PC-9 (cell line): Measurements from ENCODE around the gene RAB15. TPM values are rescaled to one million over a fixed set of nuclear protein-coding genes. Genes with fewer than 3 reads are reported as not detected.
"Not testable (repeated sequence)": the region's sequence is repeated elsewhere in the genome, so short reads cannot be mapped to it uniquely, and the experiment has no call there.

Source experiments
- BruUV-seq: library from RNA; stranded (reverse); fragments of 400-500 nt; replicated peaks from 2 replicates; lab custom pipeline; 2021; lab: Mats Ljungman, UMichigan
- CTCF ChIA-PET: fragments of 300-600 bp; sonication (Branson Sonifier 250); formaldehyde crosslinking; loops from one replicate; lab custom pipeline; 2022; ENCODE audit warnings: antibody characterized with exemption; lab: Charles Lee
- POLR2A ChIA-PET: fragments of 300-600 bp; sonication (Branson Sonifier 250); formaldehyde crosslinking; loops from one replicate; lab custom pipeline; 2022; ENCODE audit warnings: antibody characterized with exemption; ENCODE audit not compliant: unreplicated experiment; lab: Charles Lee
- DNase-seq, 2 experiments: peaks; one replicate each; pipeline versions ENCODE4 v3.0.0 to v3.0.0-alpha.2; 2015 to 2022; ENCODE audit warnings: mixed read lengths in 1 of 2
- H2AFZ ChIP-seq: fragments of 200-600 bp; sonication (generic); 2 replicates; pipeline ENCODE4 v1.8.1; 2017; ENCODE audit warnings: antibody characterized with exemption
- H3F3A ChIP-seq: fragments of 200-600 bp; sonication (generic); 2 replicates; pipeline ENCODE4 v1.8.1; 2017; ENCODE audit warnings: antibody characterized with exemption, mild to moderate bottlenecking, low read depth; ENCODE audit not compliant: insufficient read depth
- H3K27ac ChIP-seq: fragments of 200-600 bp; sonication (generic); 2 replicates; pipeline ENCODE4 v1.6.1; 2016; ENCODE audit warnings: mixed run types
- H3K27me3 ChIP-seq: fragments of 200-600 bp; sonication (generic); 2 replicates; pipeline ENCODE4 v1.6.1; 2016; ENCODE audit warnings: low read depth, mixed run types; ENCODE audit not compliant: insufficient read depth
- H3K36me3 ChIP-seq: fragments of 200-600 bp; sonication (generic); 2 replicates; pipeline ENCODE4 v1.6.1; 2016; ENCODE audit warnings: low read depth, mixed run types
- H3K4me1 ChIP-seq: fragments of 200-600 bp; sonication (generic); replicated peaks from 2 replicates; pipeline ENCODE4 v1.6.1; 2016; ENCODE audit warnings: mixed run types; ENCODE audit not compliant: insufficient read depth
- H3K4me2 ChIP-seq: fragments of 200-600 bp; sonication (generic); 2 replicates; pipeline ENCODE4 v1.6.1; 2017; ENCODE audit warnings: mixed run types
- H3K4me3 ChIP-seq: fragments of 200-600 bp; sonication (generic); 2 replicates; pipeline ENCODE4 v1.6.1; 2016; ENCODE audit warnings: mixed run types
- H3K79me2 ChIP-seq: fragments of 200-600 bp; sonication (generic); 2 replicates; pipeline ENCODE4 v1.6.1; 2017; ENCODE audit warnings: low read depth, mixed run types
- H3K9me2 ChIP-seq: fragments of 200-600 bp; sonication (generic); 2 replicates; pipeline ENCODE4 v1.8.1; 2017; ENCODE audit warnings: mild to moderate bottlenecking; ENCODE audit not compliant: insufficient read depth
- H3K9me3 ChIP-seq: fragments of 200-600 bp; sonication (generic); 2 replicates; pipeline ENCODE4 v1.8.1; 2016; ENCODE audit warnings: low read depth; ENCODE audit not compliant: insufficient read depth
- H4K20me1 ChIP-seq: fragments of 200-600 bp; sonication (generic); 2 replicates; pipeline ENCODE4 v1.8.1; 2017; ENCODE audit not compliant: insufficient read depth
- EZH2 ChIP-seq: fragments of 200-600 bp; sonication (generic); IDR thresholded peaks from 2 replicates; pipeline ENCODE4 v1.8.0; 2017; ENCODE audit warnings: antibody characterized with exemption, low read depth
- intact Hi-C: fragments of 100-400 bp; cut with micrococcal nuclease; formaldehyde crosslinking; loops from one replicate; pipeline ENCODE4 v1.10.0; 2022; ENCODE audit not compliant: unreplicated experiment
- total RNA-seq: library from RNA; stranded (reverse); gene quantifications from 2 replicates; pipeline ENCODE4 v1.2.3, GENCODE V29; 2021
- TF ChIP-seq, protein P1 (sequence below): fragments of 200-600 bp; sonication (generic); conservative IDR thresholded peaks from 2 replicates; pipeline ENCODE4 v1.6.1; 2017; ENCODE audit warnings: mixed run types, antibody characterized with exemption, mild to moderate bottlenecking, moderate library complexity

RAB15 gene
- total RNA-seq, 1 experiment from 2014 or later = 74.9 TPM

DNA sequence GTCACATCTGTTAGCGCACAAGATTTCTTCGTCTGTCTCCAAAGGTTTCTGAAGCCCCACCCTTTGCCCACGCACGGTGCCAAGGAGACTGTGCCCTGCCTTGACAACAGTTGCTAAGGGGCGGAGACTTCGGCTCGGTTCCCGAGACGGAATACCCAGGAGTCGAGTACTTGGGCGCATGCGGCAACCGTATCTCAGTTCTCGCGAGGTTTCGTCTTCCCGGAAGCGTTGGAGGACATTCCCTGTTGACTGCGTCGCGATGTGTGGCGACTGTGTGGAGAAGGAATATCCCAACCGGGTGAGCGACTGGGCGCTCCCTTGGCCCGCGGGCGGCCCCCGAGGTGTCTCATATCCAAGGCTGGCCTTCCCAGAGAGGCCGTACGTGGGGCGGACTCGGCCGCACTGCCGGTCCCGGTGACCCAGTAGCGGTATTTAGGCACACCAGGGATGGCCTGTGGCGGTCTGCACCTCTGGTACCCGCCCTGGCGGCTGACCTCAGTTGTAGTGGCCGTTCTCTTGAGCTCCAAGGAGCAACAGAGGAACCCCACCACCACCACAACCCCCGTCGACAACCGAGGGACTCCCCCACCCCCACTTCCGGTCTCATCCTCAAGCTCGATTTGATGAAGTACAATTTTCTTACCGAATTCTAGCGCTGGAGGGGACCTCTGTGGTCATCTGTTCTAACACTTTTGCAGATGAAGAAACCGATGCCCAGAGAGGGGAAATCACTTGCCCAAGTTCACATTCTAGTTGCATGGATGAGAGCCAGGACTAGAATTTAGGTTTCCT lies 57.7 kb downstream of the RAB15 start, which contains the start of gene CHURC1:
Gene CHURC1, plus strand, starts transcription at position 219 of the 792 bp plus-strand sequence. Its CDS starts 41 bp downstream, at position 260.
- ChIA-PET POLR2A (interaction anchor here (0.6 to 0.7 kb wide), 2 partner anchors 9 kb away, joined by 3 to 8 read pairs; no protein-coding TSS in a partner anchor), CTCF (interaction anchor here (0.6 to 1.2 kb wide), 3 partner anchors 72 to 1454 kb away, joined by 5 to 17 read pairs (median 9); partner anchors contain the start of gene FNTB)
- no peaks in the 10 kb centered on the region for H3K27me3 ChIP-seq
- H3K4me3 ChIP-seq = peak within 1 kb of the TSS; percentile 70
- intact Hi-C loops = loop anchor here (1.0 to 10.0 kb wide), 5 partner anchors 28 to 410 kb away; partner anchors contain the start of genes GPX2, ZBTB1 and ZBTB25
- H2AFZ ChIP-seq = peak within 1 kb of the TSS; percentile 88
- peak; percentile 98 to 100 for DNase-seq
- BruUV-seq = no TSS peak
- H3F3A ChIP-seq = 0 out of 2 replicates have a peak, but pooled peaks cover 4% of the 10 kb centered on the region
- H3K4me2 ChIP-seq = peak within 1 kb of the TSS; percentile 83
- H4K20me1 ChIP-seq = peaks cover 6% of the 10 kb centered on the region; the same call in 1 of the 2 replicates
- TF ChIP-seq EZH2 = no peak
- TF ChIP-seq, protein P1, sequence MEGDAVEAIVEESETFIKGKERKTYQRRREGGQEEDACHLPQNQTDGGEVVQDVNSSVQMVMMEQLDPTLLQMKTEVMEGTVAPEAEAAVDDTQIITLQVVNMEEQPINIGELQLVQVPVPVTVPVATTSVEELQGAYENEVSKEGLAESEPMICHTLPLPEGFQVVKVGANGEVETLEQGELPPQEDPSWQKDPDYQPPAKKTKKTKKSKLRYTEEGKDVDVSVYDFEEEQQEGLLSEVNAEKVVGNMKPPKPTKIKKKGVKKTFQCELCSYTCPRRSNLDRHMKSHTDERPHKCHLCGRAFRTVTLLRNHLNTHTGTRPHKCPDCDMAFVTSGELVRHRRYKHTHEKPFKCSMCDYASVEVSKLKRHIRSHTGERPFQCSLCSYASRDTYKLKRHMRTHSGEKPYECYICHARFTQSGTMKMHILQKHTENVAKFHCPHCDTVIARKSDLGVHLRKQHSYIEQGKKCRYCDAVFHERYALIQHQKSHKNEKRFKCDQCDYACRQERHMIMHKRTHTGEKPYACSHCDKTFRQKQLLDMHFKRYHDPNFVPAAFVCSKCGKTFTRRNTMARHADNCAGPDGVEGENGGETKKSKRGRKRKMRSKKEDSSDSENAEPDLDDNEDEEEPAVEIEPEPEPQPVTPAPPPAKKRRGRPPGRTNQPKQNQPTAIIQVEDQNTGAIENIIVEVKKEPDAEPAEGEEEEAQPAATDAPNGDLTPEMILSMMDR = no peak
- H3K79me2 ChIP-seq = peaks cover 50% of the 10 kb centered on the region
- no peaks in the 10 kb centered on the region for H3K36me3 ChIP-seq
- no peaks in the 10 kb centered on the region for H3K9me3 ChIP-seq
- peaks cover 20% of the 10 kb centered on the region for H3K4me1 ChIP-seq
- H3K27ac ChIP-seq = peak within 1 kb of the TSS; percentile 62
- H3K9me2 ChIP-seq = no peaks in the 10 kb centered on the region

DNA sequence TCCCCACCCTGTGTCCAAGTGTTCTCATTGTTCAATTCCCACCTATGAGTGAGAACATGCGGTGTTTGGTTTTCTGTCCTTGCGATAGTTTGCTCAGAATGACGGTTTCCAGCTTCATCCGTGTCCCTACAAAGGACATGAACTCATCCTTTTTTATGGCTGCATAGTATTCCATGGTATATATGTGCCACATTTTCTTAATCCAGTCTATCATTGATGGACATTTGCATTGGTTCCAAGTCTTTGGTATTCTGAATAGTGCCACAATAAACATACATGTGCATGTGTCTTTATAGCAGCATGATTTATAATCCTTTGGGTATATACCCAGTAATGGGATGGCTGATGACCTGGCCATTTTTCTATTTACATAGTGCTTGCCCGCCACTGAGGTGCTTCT lies 58.7 kb downstream of the RAB15 start:
- H3K36me3 ChIP-seq, H3K9me3 ChIP-seq, CTCF ChIA-PET, H3K27ac ChIP-seq, DNase-seq, H3K9me2 ChIP-seq, H3K27me3 ChIP-seq, BruUV-seq, H3F3A ChIP-seq, H4K20me1 ChIP-seq: not testable (repeated sequence)
- intact Hi-C loops = loop anchor here (5.0 to 10.0 kb wide), 2 partner anchors 241 to 409 kb away; partner anchors contain the start of genes ZBTB1 and ZBTB25
- H2AFZ ChIP-seq = peak overlapping the region; percentile 88; the same call in 1 of the 2 replicates
- H3K4me2 ChIP-seq = peak overlapping the region; percentile 83
- peaks cover 42% of the 10 kb centered on the region for H3K79me2 ChIP-seq
- peaks cover 17% of the 10 kb centered on the region for H3K4me1 ChIP-seq
- H3K4me3 ChIP-seq = peak overlapping the region; percentile 70; the same call in 1 of the 2 replicates
- POLR2A ChIA-PET = interaction anchor here (0.7 kb wide), 1 partner anchor 8 kb away, joined by 3 read pairs; no protein-coding TSS in a partner anchor

DNA sequence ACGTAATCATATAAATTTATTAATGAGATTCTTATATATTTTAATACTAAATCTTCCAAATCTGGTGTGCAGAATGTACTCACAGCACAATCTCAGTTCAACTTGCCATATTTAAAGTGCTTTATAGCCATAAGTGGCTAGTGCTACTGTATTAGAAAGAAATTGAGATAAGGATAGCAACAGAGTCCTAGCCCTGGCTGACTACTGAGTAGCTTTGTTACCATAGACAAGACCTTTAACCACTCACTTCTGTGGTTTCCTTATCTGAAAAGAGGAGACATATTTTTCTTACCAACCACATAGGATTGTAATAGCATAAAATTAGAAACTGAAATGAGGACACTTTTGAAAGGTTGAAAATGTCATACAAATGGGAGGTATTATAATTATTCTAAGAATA lies 59.9 kb downstream of the RAB15 start:
- Histone ChIP-seq H3K9me2 (no peaks in the 10 kb centered on the region; the same call in 1 of the 2 replicates), H3K4me1 (peaks cover 17% of the 10 kb centered on the region), H3F3A (0 out of 2 replicates have a peak, but pooled peaks cover 4% of the 10 kb centered on the region), H3K27me3 (no peaks in the 10 kb centered on the region), H3K79me2 (peaks cover 30% of the 10 kb centered on the region), H3K4me3 (no peak overlapping the region), H3K4me2 (no peak overlapping the region), H2AFZ (no peak overlapping the region), H3K9me3 (no peaks in the 10 kb centered on the region), H3K27ac (no peak overlapping the region), H4K20me1 (peaks cover 4% of the 10 kb centered on the region; the same call in 1 of the 2 replicates), H3K36me3 (no peaks in the 10 kb centered on the region)
- POLR2A ChIA-PET = no interaction called here
- BruUV-seq = no TSS peak
- CTCF ChIA-PET = interaction anchor here (1.8 kb wide), 1 partner anchor 31 kb away, joined by 6 read pairs; no protein-coding TSS in a partner anchor
- intact Hi-C loops = loop anchor here (5.0 to 10.0 kb wide), 2 partner anchors 240 to 407 kb away; partner anchors contain the start of genes ZBTB1 and ZBTB25
- DNase-seq = no peak
- TF ChIP-seq EZH2 = no peak
- TF ChIP-seq, protein P1 = no peak
